PC-3 (cell line): Measurements from ENCODE around the gene PGM2L1.

Experiments
- EZH2 ChIP-seq: fragments of 300-600 bp; sonication (generic); IDR thresholded peaks from one replicate; pipeline ENCODE4 v1.6.1; 2017; ENCODE audit warnings: antibody characterized with exemption, mild to moderate bottlenecking, low read length; ENCODE audit not compliant: unreplicated experiment
- EZH2phosphoT487 ChIP-seq: fragments of 300-600 bp; sonication (generic); IDR thresholded peaks from 2 replicates; pipeline ENCODE4 v1.6.1; 2018; ENCODE audit warnings: mild to moderate bottlenecking, antibody characterized with exemption, low read length, borderline replicate concordance
- TF ChIP-seq, protein P1 (sequence below): fragments of 300-600 bp; sonication (generic); conservative IDR thresholded peaks from 2 replicates; pipeline ENCODE4 v1.5.1; 2017; ENCODE audit warnings: antibody characterized with exemption, low read depth, mild to moderate bottlenecking, low read length

DNA sequence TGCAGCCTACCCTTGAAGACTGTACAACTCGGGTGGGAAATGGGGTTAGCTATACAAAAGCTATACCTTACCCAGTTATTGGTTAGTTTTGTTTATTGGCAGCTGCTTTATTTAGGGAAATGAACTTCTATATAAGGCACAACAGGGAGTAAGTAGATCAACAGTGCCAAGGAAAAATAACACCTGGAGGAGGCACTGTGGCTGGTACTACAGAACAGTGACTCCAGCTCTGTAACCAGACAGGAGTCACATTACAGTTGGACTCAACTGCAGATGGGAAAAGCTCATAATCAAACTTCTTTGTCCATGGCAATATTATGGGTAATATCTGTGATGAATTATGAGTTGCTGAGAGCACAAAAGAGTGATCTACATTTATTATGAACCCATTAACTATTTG is 100.7 kb downstream of the PGM2L1 start:
- TF ChIP-seq, protein P1, sequence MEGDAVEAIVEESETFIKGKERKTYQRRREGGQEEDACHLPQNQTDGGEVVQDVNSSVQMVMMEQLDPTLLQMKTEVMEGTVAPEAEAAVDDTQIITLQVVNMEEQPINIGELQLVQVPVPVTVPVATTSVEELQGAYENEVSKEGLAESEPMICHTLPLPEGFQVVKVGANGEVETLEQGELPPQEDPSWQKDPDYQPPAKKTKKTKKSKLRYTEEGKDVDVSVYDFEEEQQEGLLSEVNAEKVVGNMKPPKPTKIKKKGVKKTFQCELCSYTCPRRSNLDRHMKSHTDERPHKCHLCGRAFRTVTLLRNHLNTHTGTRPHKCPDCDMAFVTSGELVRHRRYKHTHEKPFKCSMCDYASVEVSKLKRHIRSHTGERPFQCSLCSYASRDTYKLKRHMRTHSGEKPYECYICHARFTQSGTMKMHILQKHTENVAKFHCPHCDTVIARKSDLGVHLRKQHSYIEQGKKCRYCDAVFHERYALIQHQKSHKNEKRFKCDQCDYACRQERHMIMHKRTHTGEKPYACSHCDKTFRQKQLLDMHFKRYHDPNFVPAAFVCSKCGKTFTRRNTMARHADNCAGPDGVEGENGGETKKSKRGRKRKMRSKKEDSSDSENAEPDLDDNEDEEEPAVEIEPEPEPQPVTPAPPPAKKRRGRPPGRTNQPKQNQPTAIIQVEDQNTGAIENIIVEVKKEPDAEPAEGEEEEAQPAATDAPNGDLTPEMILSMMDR = 0 out of 2 replicates have a peak, but pooled peaks have one; percentile 11
- TF ChIP-seq EZH2 = no peak
- no peak for TF ChIP-seq EZH2phosphoT487
